GM12891 (cell line): ENCODE measurements around the gene KIF16B.

ENCODE experiments used
- PAX5 ChIP-seq: IDR thresholded peaks from 2 replicates; pipeline ENCODE4 v1.6.1; 2011; ENCODE audit warnings: low read length, moderate library complexity, mild to moderate bottlenecking; ENCODE audit not compliant: insufficient read depth, severe bottlenecking
- POLR2A ChIP-seq: IDR thresholded peaks from 2 replicates; pipeline ENCODE4 v1.6.1; 2011; ENCODE audit warnings: low read depth, low read length, control low read depth
- POLR2AphosphoS5 ChIP-seq: IDR thresholded peaks from 2 replicates; pipeline ENCODE4 v1.6.1; 2011; ENCODE audit warnings: low read depth, low read length, control low read depth
- SPI1 ChIP-seq: IDR thresholded peaks from 2 replicates; pipeline ENCODE4 v1.6.1; 2011; ENCODE audit warnings: low read depth, low read length, control low read depth
- TAF1 ChIP-seq: IDR thresholded peaks from 2 replicates; pipeline ENCODE4 v1.6.1; 2011; ENCODE audit warnings: low read depth, low read length, control low read depth

DNA sequence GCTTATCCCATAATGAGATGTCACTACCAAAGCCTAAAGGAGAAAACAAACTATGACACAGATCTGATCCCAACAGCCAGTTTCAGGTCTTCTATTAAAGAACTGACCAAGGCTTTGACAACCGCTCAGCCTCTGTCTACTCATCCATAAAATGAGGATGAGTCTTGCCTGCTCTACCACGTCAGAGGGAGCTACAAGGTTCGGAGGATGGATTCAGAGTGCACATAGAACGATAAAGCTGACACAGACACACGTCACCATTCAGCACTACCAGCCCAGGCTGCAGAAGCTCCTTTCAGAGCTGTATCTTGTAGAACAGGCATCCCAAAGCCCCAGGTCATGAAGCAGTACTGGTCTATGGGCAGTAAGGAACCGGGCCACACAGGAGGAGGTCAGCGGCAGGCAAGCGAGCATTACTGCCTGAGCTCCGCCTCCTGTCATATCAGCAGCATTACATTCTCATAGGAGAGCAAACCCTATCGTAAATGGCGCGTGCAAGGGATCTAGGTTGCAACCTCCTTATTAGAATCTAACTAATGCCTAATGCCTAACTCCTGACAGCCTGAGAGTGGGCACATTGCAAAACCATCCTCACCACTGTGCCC, 25.1 kb downstream of the KIF16B start:
- TF ChIP-seq POLR2A, result no peak
- no peak for TF ChIP-seq POLR2AphosphoS5
- no peak for TF ChIP-seq TAF1
- no peak for TF ChIP-seq PAX5
- TF ChIP-seq SPI1, result no peak
